Embryonic facial prominence (tissue), 1 donor: Measurements from ENCODE around the gene ZFYVE28.
A peak's percentile ranks its signal among the peaks of the same experiment; 100 is the strongest.

ENCODE experiments used
- DNase-seq: peaks from one replicate; pipeline ENCODE4 v3.0.0-alpha.2; 2016; ENCODE audit errors: extremely low spot score

The ZFYVE28 gene

GRCh38 chr4:2333356-2333841 is 85.0 kb downstream of the ZFYVE28 start:
- no peak for DNase-seq

GRCh38 chr4:2332976-2333319 is 85.5 kb downstream of the ZFYVE28 start:
- DNase-seq, result no peak

GRCh38 chr4:2332201-2332975 is 86.1 kb downstream of the ZFYVE28 start:
- DNase-seq, result no peak

GRCh38 chr4:2331519-2332200 is 86.8 kb downstream of the ZFYVE28 start:
- DNase-seq, result no peak

- DNase-seq, result no peak
These were observed 87.4 kb downstream of the ZFYVE28 start for GRCh38 chr4:2331043-2331420.

GRCh38 chr4:2330091-2331042 is 88.1 kb downstream of the ZFYVE28 start:
- no peak for DNase-seq

GRCh38 chr4:2327579-2327978 is 90.9 kb downstream of the ZFYVE28 start:
- no peak for DNase-seq

- DNase-seq, result no peak
These were observed 93.6 kb downstream of the ZFYVE28 start for GRCh38 chr4:2324891-2325290.

DNA sequence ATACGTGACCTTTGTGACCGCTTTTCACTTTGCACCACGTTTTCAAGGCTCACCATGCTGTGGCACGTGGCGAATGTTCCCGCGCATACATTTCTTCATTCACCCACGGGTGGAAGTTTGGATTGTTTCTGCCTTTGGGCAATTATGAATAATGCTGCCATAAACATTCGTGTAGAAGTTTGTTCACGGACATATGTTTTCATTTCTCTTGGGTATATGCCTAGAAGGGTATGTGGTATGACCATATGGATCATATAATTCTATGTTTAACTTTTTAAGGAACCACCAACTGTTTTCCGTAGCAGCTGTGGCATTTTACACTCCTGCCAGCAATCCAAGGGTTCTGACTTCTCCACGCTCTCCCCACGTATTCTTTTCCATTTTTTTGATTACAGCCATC is 95.6 kb downstream of the ZFYVE28 start:
- peak; percentile 20 for DNase-seq

DNA sequence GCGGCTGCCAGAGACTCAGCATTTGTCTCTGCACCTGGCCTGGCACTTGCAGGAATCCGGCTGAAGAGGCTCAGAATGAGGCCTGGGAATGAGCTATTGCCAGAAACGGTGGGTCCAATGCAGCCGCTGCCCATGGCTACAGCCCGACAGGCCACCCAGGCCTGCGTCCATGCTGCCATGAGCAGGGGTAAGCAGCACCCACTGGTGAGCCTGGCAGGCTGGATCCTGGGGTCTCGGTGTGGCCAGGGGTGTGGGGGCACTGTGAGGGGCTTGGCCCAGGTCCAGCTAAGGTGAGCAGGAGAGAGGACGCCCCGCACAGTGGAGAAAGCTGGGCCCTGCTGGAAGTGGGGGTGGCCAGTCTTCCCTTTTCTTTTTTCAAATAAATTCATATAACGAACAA is 96.2 kb downstream of the ZFYVE28 start:
- DNase-seq, result no peak

DNA sequence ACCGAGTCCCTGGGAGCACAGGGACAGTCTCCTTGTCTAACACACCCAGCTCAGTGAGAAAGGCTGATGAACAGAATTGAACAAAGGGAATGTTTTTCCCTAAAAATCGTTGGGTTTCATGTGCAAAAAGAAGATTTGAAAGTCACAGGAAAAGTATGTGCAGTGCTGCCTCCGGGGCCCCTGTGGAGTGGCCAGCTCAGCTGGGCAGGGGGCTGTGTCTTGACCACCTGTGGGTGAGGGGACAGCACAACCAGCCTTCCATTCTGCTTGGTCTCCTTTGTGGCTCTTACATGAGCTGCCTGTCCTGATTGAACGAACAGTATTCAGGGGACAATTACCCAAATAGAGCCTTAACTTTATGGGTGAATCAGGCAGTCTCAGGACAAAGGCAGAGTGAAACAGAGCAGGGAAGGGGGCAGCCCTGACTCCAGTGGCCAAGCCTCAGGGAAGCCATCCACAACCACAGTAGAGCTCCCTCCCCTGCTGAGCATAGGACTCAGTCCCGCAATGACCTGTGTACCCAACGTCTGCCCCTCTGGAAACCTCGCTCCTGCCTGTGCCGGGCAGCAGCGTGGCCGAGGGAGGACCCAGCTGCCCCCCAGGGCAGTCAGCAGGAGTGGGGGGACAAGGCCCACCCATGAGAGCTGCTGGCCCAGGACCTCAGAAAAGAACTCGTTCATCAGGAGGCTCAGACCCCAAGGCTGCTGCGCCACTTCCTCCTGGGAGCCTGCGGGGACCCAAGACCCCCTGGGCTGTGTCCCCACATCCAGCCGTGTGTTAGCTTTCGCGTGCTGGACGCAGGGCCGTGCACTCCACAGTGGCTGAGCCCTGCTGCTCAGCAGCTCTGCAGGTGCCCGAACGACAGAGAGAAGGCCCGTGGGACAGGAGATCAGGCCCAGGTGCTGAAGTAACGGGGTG is 96.9 kb downstream of the ZFYVE28 start:
- DNase-seq, result no peak

DNA sequence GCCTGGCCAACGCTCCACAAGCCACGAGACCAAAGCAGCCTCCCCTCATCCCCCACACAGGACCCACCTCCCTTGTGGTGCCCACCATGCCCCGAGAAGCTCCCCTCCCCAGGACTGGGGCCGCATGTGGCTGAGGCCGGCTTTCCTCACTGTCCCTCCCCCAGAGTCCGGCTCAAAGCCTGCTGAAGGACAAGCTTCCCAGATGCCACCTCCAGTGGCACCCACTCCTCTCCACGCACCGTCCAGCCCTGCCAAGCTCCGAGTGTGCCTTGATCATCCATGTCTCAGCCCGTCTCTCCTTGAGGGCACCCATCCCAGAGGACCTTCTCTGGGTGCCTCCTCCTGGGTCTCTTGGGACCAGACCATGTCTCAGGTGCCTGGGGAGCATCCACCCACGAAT is 97.7 kb downstream of the ZFYVE28 start:
- DNase-seq, result no peak

- no peak for DNase-seq
These were observed 98.3 kb downstream of the ZFYVE28 start for GRCh38 chr4:2320152-2320551.

GRCh38 chr4:2318885-2319284 is 99.6 kb downstream of the ZFYVE28 start:
- no peak for DNase-seq

- DNase-seq, result no peak
These were observed 100.0 kb downstream of the ZFYVE28 start for GRCh38 chr4:2318476-2318875.

- no peak for DNase-seq
These were observed 105.1 kb downstream of the ZFYVE28 start for GRCh38 chr4:2313366-2313765.

GRCh38 chr4:2306773-2307410 is 111.6 kb downstream of the ZFYVE28 start:
- DNase-seq, result no peak

GRCh38 chr4:2305766-2306501 is 112.5 kb downstream of the ZFYVE28 start:
- no peak for DNase-seq

DNA sequence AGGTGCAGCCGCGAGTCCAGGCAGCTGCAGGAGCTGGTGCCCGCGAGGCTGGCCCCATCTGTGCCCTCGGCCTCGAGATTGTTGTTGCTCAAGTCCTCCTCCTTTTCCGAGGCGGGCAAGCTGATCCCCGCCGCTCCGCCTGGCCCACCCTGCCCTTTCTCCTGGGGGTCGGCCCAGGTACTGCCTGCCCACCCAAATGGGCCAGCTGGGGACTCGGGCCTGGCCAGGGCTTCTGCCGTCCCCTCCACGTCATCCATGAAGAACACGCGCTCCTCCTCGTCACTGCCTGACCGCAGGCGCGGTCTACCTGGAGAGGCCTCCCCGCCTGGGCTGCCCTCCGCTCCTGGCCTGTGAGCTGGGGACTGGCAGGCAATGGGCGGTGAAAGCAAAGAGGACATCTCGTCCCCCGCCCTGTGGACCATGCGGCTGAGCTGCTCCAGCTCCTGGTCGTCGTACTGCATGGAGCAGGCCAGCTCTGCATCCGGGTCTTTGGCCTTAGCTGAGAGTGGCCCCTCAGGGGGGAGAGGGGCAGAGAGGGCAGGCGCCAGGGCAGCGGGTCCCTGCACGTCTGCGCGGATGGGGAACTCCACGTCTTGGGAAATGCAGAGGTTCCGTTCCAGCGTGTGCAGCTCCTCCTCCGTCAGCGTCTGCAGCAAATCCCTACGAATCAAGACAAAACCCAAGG is 113.4 kb downstream of the ZFYVE28 start:
- no peak for DNase-seq
